Activated CD4-positive, alpha-beta memory T cell treated with anti-CD3 and anti-CD28 coated beads, Interleukin-2, amount 10 ng/mL, durations not matched to agents 7 days and 5 days (primary cell): ENCODE measurements around the gene PROZ. TPM values are rescaled to one million over a fixed set of nuclear protein-coding genes. Genes with fewer than 3 reads are reported as not detected.

Experiments used
- CTCF ChIA-PET: fragments of 350-600 bp; sonication (Branson Sonifier 250); formaldehyde crosslinking; loops from one replicate; lab custom pipeline; 2021; ENCODE audit warnings: antibody characterized with exemption, inconsistent platforms; lab: Charles Lee
- POLR2A ChIA-PET: fragments of 350-600 bp; sonication (Branson Sonifier 250); formaldehyde crosslinking; loops from one replicate; lab custom pipeline; 2021; ENCODE audit warnings: antibody characterized with exemption; lab: Charles Lee
- DNase-seq: peaks from one replicate; pipeline ENCODE4 v3.0.0-alpha.2; 2020
- H3K27ac Mint-ChIP-seq: one replicate; pipeline ENCODE4 v1.8.0; 2021; ENCODE audit warnings: mild to moderate bottlenecking, mixed read lengths
- H3K27me3 Mint-ChIP-seq: one replicate; pipeline ENCODE4 v1.8.0; 2021; ENCODE audit warnings: mixed read lengths
- H3K36me3 Mint-ChIP-seq: one replicate; pipeline ENCODE4 v1.8.0; 2021; ENCODE audit warnings: low read depth, mixed read lengths
- H3K4me1 Mint-ChIP-seq: one replicate; pipeline ENCODE4 v1.8.0; 2021; ENCODE audit warnings: mixed read lengths
- H3K4me3 Mint-ChIP-seq: one replicate; pipeline ENCODE4 v1.8.0; 2021; ENCODE audit warnings: mild to moderate bottlenecking, mixed read lengths
- H3K9me3 Mint-ChIP-seq: one replicate; pipeline ENCODE4 v1.8.0; 2021; ENCODE audit warnings: mixed read lengths
- total RNA-seq, 2 experiments: library from RNA; stranded (reverse); gene quantifications; one replicate each; pipeline ENCODE4 v1.2.3, GENCODE V29; 2021

PROZ gene
- total RNA-seq, 2 experiments from 2014 or later = not detected

GRCh38 chr13:113123226-113124201, 34.9 kb upstream of the PROZ start:
- ChIA-PET CTCF (interaction anchor here (0.7 kb wide), 1 partner anchor 20 kb away, joined by 9 read pairs; no protein-coding TSS in a partner anchor), POLR2A (no interaction called here)
- Mint-ChIP-seq H3K27me3 (peaks cover 19% of the 10 kb centered on the region), H3K27ac (no peak overlapping the region), H3K36me3 (no peaks in the 10 kb centered on the region), H3K9me3 (no peaks in the 10 kb centered on the region), H3K4me3 (no peak overlapping the region), H3K4me1 (no peaks in the 10 kb centered on the region)
- DNase-seq = no peak

GRCh38 chr13:113124211-113124970, 34.1 kb upstream of the PROZ start:
- DNase-seq = no peak
- no peaks in the 10 kb centered on the region for H3K36me3 Mint-ChIP-seq
- peaks cover 2% of the 10 kb centered on the region for H3K4me1 Mint-ChIP-seq
- no peak overlapping the region for H3K27ac Mint-ChIP-seq
- no peak overlapping the region for H3K4me3 Mint-ChIP-seq
- CTCF ChIA-PET = no interaction called here
- H3K27me3 Mint-ChIP-seq = peaks cover 25% of the 10 kb centered on the region
- POLR2A ChIA-PET = no interaction called here
- H3K9me3 Mint-ChIP-seq = no peaks in the 10 kb centered on the region

- CTCF ChIA-PET = no interaction called here
- peaks cover 25% of the 10 kb centered on the region for H3K27me3 Mint-ChIP-seq
These were observed 32.8 kb upstream of the PROZ start for GRCh38 chr13:113125506-113126264.

GRCh38 chr13:113126265-113127150, 31.9 kb upstream of the PROZ start:
- H3K4me1 Mint-ChIP-seq = peaks cover 4% of the 10 kb centered on the region
- DNase-seq = no peak
- H3K4me3 Mint-ChIP-seq = no peak overlapping the region
- H3K36me3 Mint-ChIP-seq = no peaks in the 10 kb centered on the region
- peaks cover 29% of the 10 kb centered on the region for H3K27me3 Mint-ChIP-seq
- no peaks in the 10 kb centered on the region for H3K9me3 Mint-ChIP-seq
- ChIA-PET POLR2A (no interaction called here), CTCF (no interaction called here)
- no peak overlapping the region for H3K27ac Mint-ChIP-seq

More at GRCh38 chr13:113125506-113126264, 32.8 kb upstream of the PROZ start:
- Mint-ChIP-seq H3K9me3 (no peaks in the 10 kb centered on the region), H3K27ac (no peak overlapping the region), H3K4me1 (peaks cover 4% of the 10 kb centered on the region), H3K4me3 (no peak overlapping the region), H3K36me3 (no peaks in the 10 kb centered on the region)
- DNase-seq = no peak
- POLR2A ChIA-PET = no interaction called here

- H3K27ac Mint-ChIP-seq = no peak overlapping the region
- DNase-seq = no peak
- ChIA-PET POLR2A (no interaction called here), CTCF (no interaction called here)
- peaks cover 4% of the 10 kb centered on the region for H3K4me1 Mint-ChIP-seq
- no peaks in the 10 kb centered on the region for H3K9me3 Mint-ChIP-seq
- H3K36me3 Mint-ChIP-seq = no peaks in the 10 kb centered on the region
- peaks cover 53% of the 10 kb centered on the region for H3K27me3 Mint-ChIP-seq
- H3K4me3 Mint-ChIP-seq = no peak overlapping the region
These were observed 29.0 kb upstream of the PROZ start for GRCh38 chr13:113129480-113129879.

- CTCF ChIA-PET = no interaction called here
- H3K27ac Mint-ChIP-seq = no peak overlapping the region
- no peak for DNase-seq
- H3K36me3 Mint-ChIP-seq = no peaks in the 10 kb centered on the region
- peaks cover 53% of the 10 kb centered on the region for H3K27me3 Mint-ChIP-seq
- no peak overlapping the region for H3K4me3 Mint-ChIP-seq
- H3K4me1 Mint-ChIP-seq = peaks cover 4% of the 10 kb centered on the region
- H3K9me3 Mint-ChIP-seq = no peaks in the 10 kb centered on the region
- POLR2A ChIA-PET = no interaction called here
These were observed 28.3 kb upstream of the PROZ start for GRCh38 chr13:113129921-113130750.

- H3K4me1 Mint-ChIP-seq = no peaks in the 10 kb centered on the region
These were observed 23.1 kb upstream of the PROZ start for GRCh38 chr13:113135281-113135760.

GRCh38 chr13:113137691-113138298, 20.7 kb upstream of the PROZ start:
- no peak for DNase-seq
- H3K4me3 Mint-ChIP-seq = no peak overlapping the region
- no peaks in the 10 kb centered on the region for H3K9me3 Mint-ChIP-seq
- ChIA-PET CTCF (no interaction called here), POLR2A (no interaction called here)
- no peaks in the 10 kb centered on the region for H3K36me3 Mint-ChIP-seq
- H3K27me3 Mint-ChIP-seq = peaks cover 30% of the 10 kb centered on the region
- no peaks in the 10 kb centered on the region for H3K4me1 Mint-ChIP-seq
- no peak overlapping the region for H3K27ac Mint-ChIP-seq

More at GRCh38 chr13:113135281-113135760, 23.1 kb upstream of the PROZ start:
- no peak for DNase-seq
- no peak overlapping the region for H3K27ac Mint-ChIP-seq
- ChIA-PET POLR2A (no interaction called here), CTCF (no interaction called here)
- H3K27me3 Mint-ChIP-seq = peaks cover 43% of the 10 kb centered on the region
- no peaks in the 10 kb centered on the region for H3K9me3 Mint-ChIP-seq
- no peak overlapping the region for H3K4me3 Mint-ChIP-seq
- H3K36me3 Mint-ChIP-seq = no peaks in the 10 kb centered on the region

GRCh38 chr13:113138792-113139551, 19.5 kb upstream of the PROZ start:
- peaks cover 20% of the 10 kb centered on the region for H3K27me3 Mint-ChIP-seq
- ChIA-PET CTCF (no interaction called here), POLR2A (no interaction called here)
- no peaks in the 10 kb centered on the region for H3K9me3 Mint-ChIP-seq
- H3K4me1 Mint-ChIP-seq = no peaks in the 10 kb centered on the region
- H3K4me3 Mint-ChIP-seq = no peak overlapping the region
- no peak overlapping the region for H3K27ac Mint-ChIP-seq
- no peak for DNase-seq
- no peaks in the 10 kb centered on the region for H3K36me3 Mint-ChIP-seq

- peaks cover 15% of the 10 kb centered on the region for H3K27me3 Mint-ChIP-seq
- H3K9me3 Mint-ChIP-seq = no peaks in the 10 kb centered on the region
- no peaks in the 10 kb centered on the region for H3K36me3 Mint-ChIP-seq
- no peak for DNase-seq
- H3K4me1 Mint-ChIP-seq = no peaks in the 10 kb centered on the region
- ChIA-PET CTCF (no interaction called here), POLR2A (no interaction called here)
- no peak overlapping the region for H3K4me3 Mint-ChIP-seq
- no peak overlapping the region for H3K27ac Mint-ChIP-seq
These were observed 18.9 kb upstream of the PROZ start for GRCh38 chr13:113139577-113139976.
